Nephron progenitor cell (in vitro differentiated cells): Measurements from ENCODE around the gene YAP1.
A peak's percentile ranks its signal among the peaks of the same experiment; 100 is the strongest.
"Not testable (repeated sequence)": the region's sequence is repeated elsewhere in the genome, so short reads cannot be mapped to it uniquely, and the experiment has no call there.

Source experiments
- DNase-seq: peaks from one replicate; pipeline ENCODE4 v3.0.0; 2021
- H3K27ac Mint-ChIP-seq: 2 replicates; pipeline ENCODE4 v1.8.0; 2021; ENCODE audit warnings: mild to moderate bottlenecking, moderate library complexity, mixed read lengths
- H3K27me3 Mint-ChIP-seq: 2 replicates; pipeline ENCODE4 v1.8.0; 2021; ENCODE audit warnings: mild to moderate bottlenecking, low read depth, mixed read lengths; ENCODE audit not compliant: poor library complexity
- H3K36me3 Mint-ChIP-seq: 2 replicates; pipeline ENCODE4 v1.8.0; 2021; ENCODE audit warnings: low read depth, mixed read lengths
- H3K4me1 Mint-ChIP-seq: 2 replicates; pipeline ENCODE4 v1.8.0; 2021; ENCODE audit warnings: mixed read lengths
- H3K4me3 Mint-ChIP-seq: 2 replicates; pipeline ENCODE4 v1.8.0; 2021; ENCODE audit warnings: mild to moderate bottlenecking, moderate library complexity, mixed read lengths
- H3K9me3 Mint-ChIP-seq: 2 replicates; pipeline ENCODE4 v1.8.0; 2021; ENCODE audit warnings: mild to moderate bottlenecking, moderate library complexity, mixed read lengths
- TF ChIP-seq, protein P1 (sequence below): fragments of 200-600 bp; sonication (generic); IDR thresholded peaks from 2 replicates; pipeline ENCODE4 v1.5.0; 2021; ENCODE audit warnings: antibody characterized with exemption

The YAP1 gene

DNA sequence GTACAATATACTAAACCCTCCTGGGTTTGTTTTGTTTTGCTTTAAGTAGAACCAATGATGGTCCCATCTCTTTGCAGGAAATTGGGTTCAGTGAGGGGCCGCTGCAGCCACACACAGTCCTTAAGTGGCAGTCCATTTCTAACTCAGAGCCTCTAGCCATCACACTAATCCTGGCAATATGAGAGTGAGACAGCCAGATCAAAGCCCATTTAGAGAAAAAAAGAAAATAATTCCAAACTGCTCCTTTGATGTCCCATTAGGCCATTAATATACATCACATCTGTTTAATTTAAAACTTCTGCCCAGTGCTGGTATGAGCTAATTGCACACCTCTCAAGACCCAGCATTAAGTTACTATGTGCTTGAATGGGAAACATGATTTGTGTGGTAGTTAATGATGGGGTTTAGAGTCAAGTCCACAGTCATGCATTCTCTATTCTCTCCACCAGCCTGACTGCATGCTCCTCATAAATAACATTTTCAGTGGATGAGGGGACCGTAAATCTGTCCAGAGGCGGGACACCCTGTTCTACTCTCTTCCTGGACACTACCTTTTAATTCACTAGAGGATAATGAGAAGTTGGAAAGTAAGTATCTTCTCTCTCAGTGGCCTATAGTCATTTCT is 153.2 kb downstream of the YAP1 start:
- H3K27ac Mint-ChIP-seq = no peak overlapping the region
- no peak overlapping the region for H3K4me3 Mint-ChIP-seq
- H3K27me3 Mint-ChIP-seq = no peaks in the 10 kb centered on the region
- H3K4me1 Mint-ChIP-seq = peaks cover 29% of the 10 kb centered on the region
- no peak for DNase-seq
- H3K36me3 Mint-ChIP-seq = no peaks in the 10 kb centered on the region
- H3K9me3 Mint-ChIP-seq = peaks cover 5% of the 10 kb centered on the region
- TF ChIP-seq, protein P1, sequence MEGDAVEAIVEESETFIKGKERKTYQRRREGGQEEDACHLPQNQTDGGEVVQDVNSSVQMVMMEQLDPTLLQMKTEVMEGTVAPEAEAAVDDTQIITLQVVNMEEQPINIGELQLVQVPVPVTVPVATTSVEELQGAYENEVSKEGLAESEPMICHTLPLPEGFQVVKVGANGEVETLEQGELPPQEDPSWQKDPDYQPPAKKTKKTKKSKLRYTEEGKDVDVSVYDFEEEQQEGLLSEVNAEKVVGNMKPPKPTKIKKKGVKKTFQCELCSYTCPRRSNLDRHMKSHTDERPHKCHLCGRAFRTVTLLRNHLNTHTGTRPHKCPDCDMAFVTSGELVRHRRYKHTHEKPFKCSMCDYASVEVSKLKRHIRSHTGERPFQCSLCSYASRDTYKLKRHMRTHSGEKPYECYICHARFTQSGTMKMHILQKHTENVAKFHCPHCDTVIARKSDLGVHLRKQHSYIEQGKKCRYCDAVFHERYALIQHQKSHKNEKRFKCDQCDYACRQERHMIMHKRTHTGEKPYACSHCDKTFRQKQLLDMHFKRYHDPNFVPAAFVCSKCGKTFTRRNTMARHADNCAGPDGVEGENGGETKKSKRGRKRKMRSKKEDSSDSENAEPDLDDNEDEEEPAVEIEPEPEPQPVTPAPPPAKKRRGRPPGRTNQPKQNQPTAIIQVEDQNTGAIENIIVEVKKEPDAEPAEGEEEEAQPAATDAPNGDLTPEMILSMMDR = no peak

DNA sequence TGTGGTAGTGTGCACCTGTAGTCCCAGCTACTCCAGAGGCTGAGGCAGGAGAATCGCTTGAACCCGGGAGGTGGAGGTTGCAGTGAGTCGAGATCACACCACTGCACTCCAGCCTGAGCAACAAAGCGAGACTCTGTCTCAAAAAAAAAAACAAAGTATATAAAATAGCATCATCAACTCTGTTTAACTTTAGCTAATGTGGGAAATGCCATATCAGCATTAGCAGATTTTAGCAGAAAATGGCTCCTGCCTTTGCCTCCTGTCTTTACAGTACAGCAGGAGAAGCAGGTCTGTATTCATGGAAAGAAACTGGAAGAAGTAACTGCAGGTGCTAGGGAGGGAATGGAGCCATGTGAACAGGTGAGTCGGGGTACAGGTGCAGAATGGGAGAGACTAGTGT is 154.5 kb downstream of the YAP1 start:
- not testable (repeated sequence) for H3K27me3 Mint-ChIP-seq

DNA sequence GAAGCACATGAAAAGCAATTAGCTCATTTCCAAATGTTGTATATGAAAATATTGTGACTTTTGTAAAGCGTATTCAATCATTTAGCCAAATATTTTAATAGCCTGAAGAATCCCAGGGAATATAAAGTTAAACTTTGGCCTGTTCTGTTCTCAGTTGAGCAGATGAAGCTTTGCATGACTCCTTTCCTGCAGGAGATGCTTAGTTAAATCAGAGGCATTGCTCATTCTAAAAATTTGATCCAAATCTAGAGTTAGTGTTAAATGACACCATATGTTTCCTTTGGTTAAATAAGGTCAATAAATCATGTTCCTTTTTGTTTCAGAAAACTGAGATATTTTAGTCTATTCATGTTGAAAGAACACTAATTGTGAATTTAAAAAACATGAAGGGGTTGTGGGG is 155.9 kb downstream of the YAP1 start:
- no peak overlapping the region for H3K4me3 Mint-ChIP-seq
- no peaks in the 10 kb centered on the region for H3K9me3 Mint-ChIP-seq
- TF ChIP-seq, protein P1 = no peak
- no peak overlapping the region for H3K27ac Mint-ChIP-seq
- DNase-seq = no peak
- H3K4me1 Mint-ChIP-seq = peaks cover 47% of the 10 kb centered on the region
- H3K36me3 Mint-ChIP-seq = no peaks in the 10 kb centered on the region
- H3K27me3 Mint-ChIP-seq = peaks cover 4% of the 10 kb centered on the region

More for the DNA sequence above, 154.5 kb downstream of the YAP1 start:
- H3K36me3 Mint-ChIP-seq, H3K9me3 Mint-ChIP-seq, DNase-seq, H3K4me3 Mint-ChIP-seq, H3K27ac Mint-ChIP-seq: not testable (repeated sequence)
- peaks cover 38% of the 10 kb centered on the region for H3K4me1 Mint-ChIP-seq

DNA sequence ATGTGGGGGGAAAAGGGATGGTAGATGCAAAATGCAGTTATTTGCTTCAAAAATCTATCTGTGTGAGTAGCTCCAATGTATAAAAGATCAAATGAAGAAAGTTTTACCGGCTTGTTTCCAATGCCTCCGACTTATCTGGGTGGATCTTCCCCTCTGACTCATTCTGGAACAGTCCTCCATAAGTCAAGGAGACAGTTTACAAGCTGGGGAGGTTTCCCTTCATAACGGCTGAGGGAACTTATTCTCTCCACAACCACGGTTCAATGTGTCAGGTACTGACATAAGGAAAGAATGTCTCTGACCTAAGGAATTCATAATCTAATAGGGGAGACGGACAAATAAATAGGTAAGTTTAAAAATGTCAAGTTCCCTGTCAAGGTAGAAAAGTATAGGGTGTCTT is 157.4 kb downstream of the YAP1 start:
- no peaks in the 10 kb centered on the region for H3K9me3 Mint-ChIP-seq
- no peak for DNase-seq
- peak overlapping the region; percentile 8 for H3K27ac Mint-ChIP-seq
- H3K4me3 Mint-ChIP-seq = peak overlapping the region; percentile 69
- no peaks in the 10 kb centered on the region for H3K36me3 Mint-ChIP-seq
- TF ChIP-seq, protein P1 = no peak
- peaks cover 7% of the 10 kb centered on the region for H3K27me3 Mint-ChIP-seq
- H3K4me1 Mint-ChIP-seq = peaks cover 54% of the 10 kb centered on the region

DNA sequence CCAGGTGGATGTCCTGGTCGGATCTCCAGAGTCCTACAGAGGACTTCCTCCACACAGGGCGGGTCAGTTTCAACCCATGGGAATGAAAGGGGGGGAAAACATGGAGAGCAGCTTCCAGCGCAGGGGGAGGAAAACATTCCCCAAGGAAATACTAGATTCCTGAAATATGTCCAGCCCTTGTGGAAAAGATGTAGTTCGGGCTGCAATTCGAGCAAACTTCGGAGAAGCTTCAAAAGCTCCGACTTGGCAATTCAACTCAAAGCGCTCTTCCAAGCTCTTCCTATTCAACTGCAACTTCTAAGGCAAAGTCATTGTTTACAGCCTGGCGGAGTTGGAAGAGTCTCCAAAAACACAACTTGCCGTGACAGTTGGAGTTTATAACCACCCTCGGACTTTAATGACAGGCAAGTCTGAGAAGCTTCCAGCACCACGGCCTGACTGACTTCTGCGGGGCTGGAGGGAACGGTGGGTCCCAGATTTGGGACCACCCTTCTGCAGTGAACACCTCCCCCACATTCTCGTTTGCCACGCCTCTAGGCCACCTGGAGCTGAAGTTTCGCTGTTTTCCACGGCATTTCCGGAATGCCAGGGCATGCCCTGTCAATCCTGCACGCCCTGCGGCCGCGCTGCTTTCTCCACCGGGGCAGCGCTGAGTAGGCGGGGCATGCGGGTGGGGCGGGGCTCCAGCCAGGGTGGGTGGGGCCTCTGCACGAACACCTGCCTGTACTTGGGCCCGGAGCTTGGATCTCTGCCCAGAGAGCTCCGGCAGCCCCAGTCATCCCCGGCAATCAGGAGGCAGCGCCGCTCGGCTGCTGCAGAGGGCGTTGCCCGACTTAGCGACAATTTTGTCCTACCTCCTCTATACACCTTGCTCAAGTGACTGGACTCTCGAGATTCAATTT is 158.1 kb downstream of the YAP1 start:
- peaks cover 53% of the 10 kb centered on the region for H3K4me1 Mint-ChIP-seq
- DNase-seq = peak; percentile 79
- TF ChIP-seq, protein P1 = no peak
- H3K36me3 Mint-ChIP-seq = no peaks in the 10 kb centered on the region
- no peak overlapping the region for H3K27ac Mint-ChIP-seq
- H3K27me3 Mint-ChIP-seq = peaks cover 7% of the 10 kb centered on the region
- H3K4me3 Mint-ChIP-seq = peak overlapping the region; percentile 69
- no peaks in the 10 kb centered on the region for H3K9me3 Mint-ChIP-seq

DNA sequence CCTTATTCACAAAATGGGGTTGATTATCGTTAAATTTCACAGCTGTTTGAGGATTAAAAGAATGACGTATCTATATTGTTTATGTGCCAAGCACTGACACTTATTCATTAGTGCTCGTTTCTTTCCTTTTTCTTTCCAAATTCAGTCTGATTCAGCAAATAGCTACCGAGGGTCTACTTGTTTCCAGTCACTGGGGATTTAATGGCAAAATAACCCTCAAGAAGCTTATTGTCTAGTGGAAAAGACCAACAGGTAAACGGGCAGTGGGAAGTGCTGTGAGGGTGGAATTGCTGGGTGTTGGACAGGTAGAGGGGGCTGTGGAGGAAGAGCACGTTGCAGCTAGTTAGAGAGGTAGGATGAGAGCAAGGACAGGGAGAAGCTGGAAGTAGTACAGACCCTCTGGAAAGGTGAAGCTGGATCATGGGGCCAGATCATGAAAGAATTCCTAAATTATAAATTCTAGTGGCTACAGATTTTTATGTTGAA is 158.8 kb downstream of the YAP1 start:
- H3K4me1 Mint-ChIP-seq = peaks cover 46% of the 10 kb centered on the region
- DNase-seq = no peak
- H3K27me3 Mint-ChIP-seq = peaks cover 7% of the 10 kb centered on the region
- H3K27ac Mint-ChIP-seq = no peak overlapping the region
- no peaks in the 10 kb centered on the region for H3K9me3 Mint-ChIP-seq
- H3K4me3 Mint-ChIP-seq = peak overlapping the region; percentile 69
- TF ChIP-seq, protein P1 = no peak
- no peaks in the 10 kb centered on the region for H3K36me3 Mint-ChIP-seq
